Naive thymus-derived CD8-positive, alpha-beta T cell (primary cell): ENCODE data around the gene SLC31A1. TPM values are rescaled to one million over a fixed set of nuclear protein-coding genes. Genes with fewer than 3 reads are reported as not detected.
"Not testable (repeated sequence)": the region's sequence is repeated elsewhere in the genome, so short reads cannot be mapped to it uniquely, and the experiment has no call there.

Source experiments
- ATAC-seq, 2 donors: fragments of 150-1000 bp; cut with Tn5 transposase in 1 of 2; sonication (Bioruptor Pico), chemical (Tn5 transposase) in 1 of 2; 1 replicate in 1 of 2; 2 replicates in 1 of 2; pipeline ENCODE4 v1.10.0; 2021; ENCODE audit warnings: mild to moderate bottlenecking in 2 of 2, moderate library complexity in 2 of 2
- POLR2A ChIA-PET: fragments of 350-600 bp; sonication (Branson Sonifier 250); formaldehyde crosslinking; loops from one replicate; lab custom pipeline; 2021; ENCODE audit warnings: antibody characterized with exemption; lab: Charles Lee
- DNase-seq, 10 donors: peaks; one replicate each; pipeline versions ENCODE4 v3.0.0 to v3.0.0-alpha.2; 2020 to 2022
- H3K27ac Mint-ChIP-seq, 10 donors: one replicate each; pipeline ENCODE4 v1.8.0; 2020 to 2022; ENCODE audit warnings: mild to moderate bottlenecking in 10 of 10, mixed read lengths in 10 of 10, moderate library complexity in 4 of 10, inconsistent platforms in 1 of 10
- H3K27me3 Mint-ChIP-seq, 5 donors: one replicate each; pipeline ENCODE4 v1.8.0; 2021 to 2022; ENCODE audit warnings: mixed read lengths in 5 of 5
- H3K36me3 Mint-ChIP-seq, 3 donors: one replicate each; pipeline ENCODE4 v1.8.0; 2020 to 2022; ENCODE audit warnings: mixed read lengths in 3 of 3, mild to moderate bottlenecking in 2 of 3, inconsistent platforms in 1 of 3
- H3K4me1 Mint-ChIP-seq, 4 donors: one replicate each; pipeline ENCODE4 v1.8.0; 2021 to 2022; ENCODE audit warnings: mixed read lengths in 4 of 4
- H3K4me3 Mint-ChIP-seq, 10 donors: one replicate each; pipeline ENCODE4 v1.8.0; 2020 to 2022; ENCODE audit warnings: mild to moderate bottlenecking in 10 of 10, mixed read lengths in 10 of 10, moderate library complexity in 6 of 10, inconsistent platforms in 1 of 10
- H3K9me3 Mint-ChIP-seq, 9 donors: one replicate each; pipeline ENCODE4 v1.8.0; 2020 to 2022; ENCODE audit warnings: mixed read lengths in 9 of 9, mild to moderate bottlenecking in 3 of 9, inconsistent platforms in 1 of 9, moderate library complexity in 1 of 9
- polyA plus RNA-seq, 3 donors: library from polyadenylated mRNA; unstranded; fragments of 300-500 nt; fragmentation: Illumina TruSeq; gene quantifications; one replicate each; pipeline ENCODE4 v1.2.3, GENCODE V29; 2021
- total RNA-seq, 8 experiments: library from RNA in 2 of 8; stranded (reverse) in 2 of 8; gene quantifications; one replicate each; pipeline ENCODE4 v1.2.3 and lab custom pipeline; 2021 to 2026

SLC31A1 gene
- total and polyA plus RNA-seq, 5 experiments from 2014 or later, result 2.0 to 4.7 (median 3.7) TPM

DNA sequence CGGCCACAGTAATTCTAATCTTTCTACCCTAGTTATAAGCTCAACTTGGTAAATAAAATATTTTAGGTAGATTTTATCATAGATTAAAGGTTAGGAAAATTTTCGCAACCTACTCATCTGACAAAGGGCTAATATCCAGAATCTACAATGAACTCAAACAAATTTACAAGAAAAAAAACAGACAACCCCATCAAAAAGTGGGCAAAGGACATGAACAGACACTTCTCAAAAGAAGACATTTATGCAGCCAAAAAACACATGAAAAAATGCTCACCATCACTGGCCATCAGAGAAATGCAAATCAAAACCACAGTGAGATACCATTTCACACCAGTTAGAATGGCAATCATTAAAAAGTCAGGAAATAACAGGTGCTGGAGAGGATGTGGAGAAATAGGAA, 28.3 kb downstream of the SLC31A1 start:
- not testable (repeated sequence) for DNase-seq, ATAC-seq, H3K27me3 Mint-ChIP-seq, H3K27ac Mint-ChIP-seq, H3K36me3 Mint-ChIP-seq, H3K4me1 Mint-ChIP-seq, H3K4me3 Mint-ChIP-seq
- H3K9me3 Mint-ChIP-seq, result peaks cover 0 to 23% (median 0%) of the 10 kb centered on the region in 9 donors
- POLR2A ChIA-PET, result interaction anchor here (0.5 kb wide), 1 partner anchor 17 kb away, joined by 3 read pairs; no protein-coding TSS in a partner anchor

DNA sequence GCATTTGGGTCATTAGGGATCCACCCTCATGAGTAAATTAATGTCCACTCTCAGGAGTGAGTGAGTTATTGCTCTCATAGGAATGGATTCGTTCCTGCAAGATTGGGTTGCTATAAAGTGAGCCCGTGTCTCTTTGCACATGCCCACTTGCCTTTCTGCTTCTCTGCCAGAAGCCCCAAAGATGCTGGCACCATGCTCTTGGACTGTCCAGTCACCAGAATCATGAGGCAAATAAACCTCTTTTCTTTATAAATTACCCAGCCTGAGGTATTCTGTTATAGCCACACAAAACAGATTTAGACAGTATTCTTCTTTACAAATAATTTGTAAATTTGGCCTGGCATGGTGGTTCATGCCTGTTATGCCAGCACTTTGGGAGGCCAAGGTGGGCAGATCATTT, 29.5 kb downstream of the SLC31A1 start:
- no peak for ATAC-seq

DNA sequence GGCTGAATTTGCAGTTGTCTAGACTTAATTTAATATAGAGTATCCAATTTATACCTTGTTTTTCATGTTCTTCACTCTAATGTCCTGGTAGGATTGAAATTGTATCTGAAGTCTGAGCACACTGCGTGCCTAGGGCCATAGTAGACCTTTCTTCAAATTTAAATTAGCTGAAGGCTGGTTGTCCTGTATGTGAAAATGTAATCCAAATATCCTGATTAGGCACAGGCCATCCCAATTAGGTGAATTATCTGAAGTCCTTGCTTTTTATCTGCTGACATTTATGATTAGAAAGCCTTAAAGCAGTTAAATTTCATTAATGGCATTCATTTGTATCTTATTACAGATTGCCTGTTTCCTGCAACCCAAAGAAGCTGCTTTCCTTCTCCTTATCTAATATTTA, 33.6 kb downstream of the SLC31A1 start:
- POLR2A ChIA-PET, result no interaction called here
- Mint-ChIP-seq H3K9me3 (peaks cover 0 to 12% (median 0%) of the 10 kb centered on the region in 9 donors), H3K27me3 (no peaks in the 10 kb centered on the region), H3K36me3 (peaks cover 14 to 31% (median 19%) of the 10 kb centered on the region in 3 donors), H3K4me1 (no peaks in the 10 kb centered on the region), H3K4me3 (no peak overlapping the region), H3K27ac (peak overlapping the region in 1 of 10 donors; percentile 41)
- ATAC-seq (no peak), DNase-seq (no peak)

More for the DNA sequence above, 29.5 kb downstream of the SLC31A1 start:
- Mint-ChIP-seq H3K36me3 (peaks cover 0 to 9% (median 9%) of the 10 kb centered on the region in 3 donors), H3K9me3 (peaks cover 0 to 23% (median 0%) of the 10 kb centered on the region in 9 donors), H3K4me1 (no peaks in the 10 kb centered on the region), H3K4me3 (no peak overlapping the region), H3K27me3 (no peaks in the 10 kb centered on the region), H3K27ac (no peak overlapping the region)
- no peak for DNase-seq
- POLR2A ChIA-PET, result no interaction called here

DNA sequence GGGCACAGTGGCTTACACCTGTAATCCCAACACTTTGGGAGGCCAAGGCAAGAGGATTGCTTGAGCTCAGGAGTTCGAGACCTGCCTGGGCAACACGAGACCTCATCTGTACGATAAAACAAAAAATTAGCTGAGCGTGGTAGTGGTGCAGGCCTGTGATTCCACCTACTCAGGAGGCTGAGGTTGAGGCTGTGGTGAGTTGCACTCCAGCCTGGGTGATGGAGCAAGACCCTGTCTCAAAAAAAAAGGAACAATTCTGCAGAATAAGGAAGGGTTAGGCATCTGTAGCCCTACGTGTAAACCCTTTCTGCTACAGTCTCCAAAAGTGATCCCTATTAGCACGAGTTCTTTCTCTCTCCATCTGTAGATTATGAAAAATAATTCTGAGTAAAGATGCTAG, 34.1 kb downstream of the SLC31A1 start:
- POLR2A ChIA-PET, result no interaction called here
- H3K27me3 Mint-ChIP-seq, result no peaks in the 10 kb centered on the region
- peaks cover 0 to 11% (median 0%) of the 10 kb centered on the region in 9 donors for H3K9me3 Mint-ChIP-seq
- ATAC-seq (no peak), DNase-seq (no peak)
- H3K36me3 Mint-ChIP-seq, result peaks cover 17 to 36% (median 22%) of the 10 kb centered on the region in 3 donors
- no peak overlapping the region for H3K4me3 Mint-ChIP-seq
- H3K4me1 Mint-ChIP-seq, result no peaks in the 10 kb centered on the region
- H3K27ac Mint-ChIP-seq, result peak overlapping the region in 1 of 10 donors; percentile 41

DNA sequence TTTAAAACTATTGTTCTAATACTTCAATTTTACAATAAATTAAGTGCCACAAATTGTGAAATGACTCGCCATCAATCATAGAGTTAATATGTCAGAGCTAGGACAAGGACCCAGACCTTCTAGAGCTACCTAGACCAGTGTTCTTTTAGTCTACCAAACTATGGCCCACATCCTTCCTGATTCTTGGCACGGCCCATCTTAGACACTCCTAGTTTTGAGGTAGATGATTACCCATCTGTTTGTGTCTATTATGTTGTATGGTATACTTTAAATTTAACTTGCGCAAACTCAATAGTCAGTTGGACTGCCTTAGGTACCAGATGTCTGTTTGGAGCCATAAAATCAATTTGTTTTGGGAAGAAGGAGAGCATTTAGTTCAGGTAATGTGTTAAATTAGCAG, 36.5 kb downstream of the SLC31A1 start:
- ATAC-seq, result no peak
- Mint-ChIP-seq H3K36me3 (peaks cover 13 to 44% (median 20%) of the 10 kb centered on the region in 3 donors), H3K4me3 (no peak overlapping the region), H3K9me3 (no peaks in the 10 kb centered on the region), H3K27ac (no peak overlapping the region), H3K4me1 (no peaks in the 10 kb centered on the region), H3K27me3 (no peaks in the 10 kb centered on the region)
- POLR2A ChIA-PET, result no interaction called here
- no peak for DNase-seq

DNA sequence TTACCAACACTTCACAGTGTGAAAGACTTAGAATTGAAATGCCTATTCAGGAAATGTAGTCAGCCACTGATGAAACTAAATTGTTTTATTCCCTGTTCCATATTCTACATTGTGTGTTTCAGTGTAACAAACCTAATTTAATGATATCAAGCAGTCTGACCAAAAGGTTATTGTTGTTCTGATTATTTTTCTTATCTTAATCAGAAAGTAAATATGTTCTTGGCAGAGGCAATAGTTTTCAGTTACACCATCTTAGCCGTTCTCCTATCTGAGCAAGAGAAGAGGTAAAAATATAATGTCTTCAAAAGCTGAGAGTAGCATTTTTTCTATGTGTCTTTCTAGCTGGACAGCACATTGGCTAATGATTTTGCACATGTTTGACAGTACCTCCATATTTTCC, 36.9 kb downstream of the SLC31A1 start:
- Mint-ChIP-seq H3K4me3 (no peak overlapping the region), H3K9me3 (no peaks in the 10 kb centered on the region)

DNA sequence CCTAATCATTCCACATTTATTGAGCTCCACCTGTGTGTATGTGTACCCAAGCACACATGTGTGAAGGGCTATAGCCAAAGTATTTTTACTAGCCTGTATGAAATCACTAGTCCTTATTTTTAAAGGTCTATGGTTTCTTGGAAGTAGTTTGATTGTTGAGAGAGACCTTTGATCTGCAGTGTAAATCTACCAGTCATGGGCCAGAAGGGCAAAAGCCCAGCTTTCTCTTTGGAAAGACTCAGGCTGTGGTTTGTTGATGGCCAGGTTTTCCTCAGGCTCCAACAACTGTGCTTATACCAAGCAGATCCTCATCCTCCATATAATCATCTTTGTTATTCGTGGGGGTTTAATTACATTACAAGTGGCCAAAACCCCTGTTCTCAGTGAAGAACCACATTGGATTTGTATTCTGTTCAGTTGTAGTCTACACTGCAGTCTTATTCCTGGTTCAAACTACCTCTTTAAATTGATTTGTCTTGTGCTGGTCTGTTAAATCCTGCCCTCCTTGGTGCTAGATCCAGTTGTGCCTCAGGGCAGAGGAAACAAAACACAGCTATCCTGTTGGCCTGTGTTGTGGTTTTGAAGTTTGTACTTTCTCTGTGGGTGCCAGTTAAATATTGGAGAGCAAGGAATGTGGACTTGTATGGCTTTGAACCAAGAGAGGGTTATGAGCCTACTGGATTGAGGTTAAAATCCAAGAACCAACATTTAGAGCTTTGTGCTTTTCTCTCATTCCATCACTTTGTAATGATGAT, 40.8 kb downstream of the SLC31A1 start:
- Mint-ChIP-seq H3K27ac (peak overlapping the region in 1 of 10 donors; percentile 65), H3K4me3 (no peak overlapping the region), H3K36me3 (peaks cover 13 to 48% (median 16%) of the 10 kb centered on the region in 3 donors), H3K27me3 (no peaks in the 10 kb centered on the region), H3K9me3 (no peaks in the 10 kb centered on the region), H3K4me1 (no peaks in the 10 kb centered on the region)
- POLR2A ChIA-PET, result interaction anchor here (0.6 kb wide), 1 partner anchor 1899 kb away, joined by 3 read pairs; no protein-coding TSS in a partner anchor
- ATAC-seq (no peak), DNase-seq (no peak)

More for the DNA sequence above, 36.9 kb downstream of the SLC31A1 start:
- POLR2A ChIA-PET, result no interaction called here
- ATAC-seq (no peak), DNase-seq (no peak)
- H3K27ac Mint-ChIP-seq, result no peak overlapping the region
- H3K27me3 Mint-ChIP-seq, result no peaks in the 10 kb centered on the region
- H3K36me3 Mint-ChIP-seq, result peaks cover 13 to 44% (median 20%) of the 10 kb centered on the region in 3 donors
- H3K4me1 Mint-ChIP-seq, result no peaks in the 10 kb centered on the region

DNA sequence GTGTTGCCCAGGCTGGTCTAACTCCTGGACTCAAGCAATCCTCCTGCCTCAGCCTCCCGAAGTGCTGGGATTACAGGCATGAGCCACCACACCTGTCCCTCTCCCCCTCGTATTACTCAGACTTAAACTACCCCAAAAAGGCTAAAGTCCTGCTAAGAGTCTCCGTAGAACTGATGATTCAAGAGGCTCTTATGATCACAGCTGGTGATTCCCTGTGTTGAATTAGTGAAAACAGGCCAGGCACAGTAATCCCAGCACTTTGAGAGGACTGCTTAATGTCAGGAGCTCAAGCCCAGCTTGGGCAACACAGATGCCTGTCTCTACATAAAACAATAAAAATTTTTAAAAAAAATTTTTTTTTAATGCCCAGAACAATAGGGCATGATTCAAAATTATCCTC, 44.8 kb downstream of the SLC31A1 start:
- POLR2A ChIA-PET, result no interaction called here
- no peak overlapping the region for H3K4me3 Mint-ChIP-seq
- ATAC-seq (no peak), DNase-seq (no peak)
- no peaks in the 10 kb centered on the region for H3K27me3 Mint-ChIP-seq
- H3K27ac Mint-ChIP-seq, result no peak overlapping the region
- peaks cover 5 to 13% (median 10%) of the 10 kb centered on the region in 4 donors for H3K4me1 Mint-ChIP-seq
- peaks cover 0 to 52% (median 11%) of the 10 kb centered on the region in 3 donors for H3K36me3 Mint-ChIP-seq
- H3K9me3 Mint-ChIP-seq, result no peaks in the 10 kb centered on the region

DNA sequence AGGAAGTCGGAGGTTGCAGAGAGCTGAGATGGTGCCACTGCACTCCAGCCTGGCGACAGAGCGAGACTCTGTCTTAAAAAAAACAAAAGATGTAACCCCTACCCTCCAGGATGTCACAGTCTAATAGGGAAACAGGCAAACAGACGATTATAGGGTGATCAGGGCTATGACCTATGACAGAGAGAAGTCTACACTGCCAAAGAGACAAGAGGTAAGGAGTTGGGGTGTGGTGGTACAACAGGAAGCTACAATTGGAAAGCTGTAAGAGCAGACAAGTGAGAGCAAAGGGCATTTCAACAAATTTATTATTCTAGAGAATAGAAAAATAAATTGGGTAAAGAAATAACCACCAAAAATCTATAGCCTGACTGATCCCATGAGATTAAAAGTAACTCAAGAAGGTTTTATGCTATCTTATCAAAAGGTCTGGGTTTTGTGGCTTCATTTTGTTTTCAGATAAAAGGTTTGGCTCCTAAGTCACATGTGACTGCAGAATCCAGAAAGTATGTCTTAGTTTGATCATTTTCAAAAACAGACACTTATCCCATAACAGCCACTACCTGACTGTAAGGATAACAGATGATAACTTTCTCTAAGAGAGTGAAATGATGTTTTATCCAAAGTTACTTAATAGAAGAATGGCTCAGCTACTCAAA, 46.7 kb downstream of the SLC31A1 start:
- no peak for DNase-seq
- peaks cover 0 to 65% (median 23%) of the 10 kb centered on the region in 3 donors for H3K36me3 Mint-ChIP-seq
- no peaks in the 10 kb centered on the region for H3K27me3 Mint-ChIP-seq
- peak overlapping the region in 7 of 10 donors; percentile 4 to 85 (median 22) for H3K27ac Mint-ChIP-seq
- H3K4me3 Mint-ChIP-seq, result no peak overlapping the region
- POLR2A ChIA-PET, result no interaction called here
- ATAC-seq, result no peak
- peaks cover 5 to 15% (median 10%) of the 10 kb centered on the region in 4 donors for H3K4me1 Mint-ChIP-seq
- H3K9me3 Mint-ChIP-seq, result no peaks in the 10 kb centered on the region

DNA sequence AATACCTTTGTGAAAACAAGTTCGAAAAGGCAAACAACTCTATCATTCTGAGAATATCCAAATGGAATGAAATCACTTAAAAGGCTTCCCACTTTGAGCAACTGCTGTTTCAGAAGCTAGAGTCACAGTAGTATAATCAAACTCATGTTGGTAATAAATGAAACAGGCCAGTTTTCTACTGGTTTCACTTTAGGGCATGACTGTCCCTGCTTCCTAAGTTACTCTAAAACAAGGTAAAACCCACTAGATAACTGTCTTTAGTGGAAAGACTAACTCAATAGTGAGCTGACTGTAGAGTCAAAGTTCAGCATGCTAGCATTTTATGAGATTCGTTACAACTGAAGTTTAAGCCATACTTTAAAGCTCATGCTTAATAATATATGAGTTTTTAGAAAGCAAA, 48.0 kb downstream of the SLC31A1 start:
- POLR2A ChIA-PET, result no interaction called here
- H3K27ac Mint-ChIP-seq, result peak overlapping the region in 2 of 10 donors; percentile 12 to 13
- no peaks in the 10 kb centered on the region for H3K27me3 Mint-ChIP-seq
- no peak for ATAC-seq
- H3K9me3 Mint-ChIP-seq, result no peaks in the 10 kb centered on the region
- H3K36me3 Mint-ChIP-seq, result peaks cover 0 to 73% (median 23%) of the 10 kb centered on the region in 3 donors
- peaks cover 8 to 25% (median 14%) of the 10 kb centered on the region in 4 donors for H3K4me1 Mint-ChIP-seq
- no peak overlapping the region for H3K4me3 Mint-ChIP-seq
- DNase-seq, result no peak

DNA sequence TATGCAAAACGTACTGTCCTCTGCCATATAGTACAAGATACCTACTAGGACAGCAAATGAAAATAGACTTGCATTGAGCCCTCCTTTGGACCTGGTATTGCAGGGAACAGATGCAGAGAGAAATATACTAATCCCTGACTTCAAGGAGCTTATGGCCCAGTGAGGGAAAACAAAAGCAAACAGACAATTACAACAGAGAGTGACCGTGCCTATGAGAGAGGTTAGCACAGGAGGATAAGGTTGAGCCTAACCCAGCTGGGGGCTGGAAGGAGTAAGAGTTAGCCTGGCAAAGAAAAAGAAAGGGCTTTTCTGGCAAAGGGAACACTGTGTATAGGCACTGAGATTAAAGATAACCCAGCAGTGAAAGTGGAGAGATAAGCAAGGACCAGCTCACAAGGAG, 48.5 kb downstream of the SLC31A1 start:
- no peak for DNase-seq
- ATAC-seq, result no peak
- Mint-ChIP-seq H3K27me3 (no peaks in the 10 kb centered on the region), H3K4me1 (peaks cover 8 to 25% (median 15%) of the 10 kb centered on the region in 4 donors), H3K4me3 (no peak overlapping the region), H3K36me3 (peaks cover 0 to 73% (median 23%) of the 10 kb centered on the region in 3 donors), H3K9me3 (no peaks in the 10 kb centered on the region), H3K27ac (peak overlapping the region in 4 of 10 donors; percentile 12 to 67 (median 16))
- POLR2A ChIA-PET, result no interaction called here

DNA sequence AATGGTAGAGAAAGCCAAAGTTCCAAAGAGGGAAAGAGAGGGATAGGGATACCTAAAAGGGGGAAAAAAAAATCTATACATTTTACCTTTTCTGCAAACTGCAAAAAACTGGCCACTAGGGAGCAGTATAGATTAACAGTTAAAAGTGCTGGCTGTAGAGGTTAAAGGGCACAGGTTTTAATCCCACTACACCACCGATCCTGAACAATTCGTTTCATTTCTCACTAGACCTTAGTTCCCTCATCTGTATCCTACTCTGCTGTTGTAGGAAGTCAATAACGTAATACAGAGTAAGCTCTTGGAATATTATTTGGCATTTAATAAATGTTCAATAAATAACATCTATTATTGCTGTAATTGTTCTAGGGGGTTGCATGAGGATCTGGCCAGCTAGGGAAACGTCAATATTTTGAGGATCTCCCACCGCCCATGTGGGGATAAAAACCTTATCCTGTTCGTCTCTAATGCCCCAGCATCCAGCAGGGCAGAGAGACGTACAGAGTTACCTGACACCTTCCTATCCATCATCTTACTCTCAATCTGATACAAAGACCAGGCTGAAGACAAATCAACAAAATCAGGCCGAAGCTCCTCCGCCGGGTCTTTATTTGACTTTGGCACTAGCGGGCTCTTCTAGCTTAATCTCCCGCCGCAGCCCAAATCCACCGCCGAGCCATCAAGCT, 53.3 kb downstream of the SLC31A1 start:
- POLR2A ChIA-PET, result interaction anchor here (1.0 to 2.4 kb wide), 10 partner anchors 53 to 383 kb away, joined by 3 to 13 read pairs (median 4); partner anchors contain the start of genes ALAD, C9orf43, FKBP15 and HDHD3
- H3K9me3 Mint-ChIP-seq, result no peaks in the 10 kb centered on the region
- H3K36me3 Mint-ChIP-seq, result peaks cover under 1 to 56% (median 24%) of the 10 kb centered on the region in 3 donors
- ATAC-seq (peak; percentile 23 to 31), DNase-seq (peak in 6 of 10 donors; percentile 19 to 75 (median 54))
- H3K27ac Mint-ChIP-seq, result no peak overlapping the region
- no peak overlapping the region for H3K4me3 Mint-ChIP-seq
- H3K4me1 Mint-ChIP-seq, result peaks cover 14 to 40% (median 22%) of the 10 kb centered on the region in 4 donors
- H3K27me3 Mint-ChIP-seq, result no peaks in the 10 kb centered on the region
